ENCODE measurements around the gene CYTH4. TPM values are rescaled to one million over a fixed set of nuclear protein-coding genes. Genes with fewer than 3 reads are reported as not detected.
A peak's percentile ranks its signal among the peaks of the same experiment; 100 is the strongest.

CYTH4 gene
- total RNA-seq, 1 donor from 2014 or later, result not detected

DNA sequence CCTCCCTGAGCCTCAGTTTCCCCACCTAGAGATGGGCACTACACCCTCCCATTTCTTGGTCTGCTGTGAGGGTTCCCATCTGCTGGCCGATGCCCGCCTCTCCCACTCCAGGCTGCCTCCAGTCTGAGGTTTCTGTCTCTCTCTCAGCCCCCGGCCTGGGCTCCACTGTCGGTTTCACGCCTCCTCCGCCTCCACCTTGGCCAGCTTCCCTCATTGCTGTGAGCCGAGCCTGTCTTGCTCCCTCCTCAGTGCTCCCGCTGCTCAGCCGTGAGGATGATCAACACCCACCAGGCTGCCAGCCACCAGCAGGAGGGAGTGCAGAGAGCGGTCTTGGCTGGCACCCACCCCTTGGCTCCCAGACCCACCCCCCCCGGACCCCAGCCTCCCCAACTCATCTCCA is 61.0 kb downstream of the CYTH4 start:
- TF ChIP-seq EZH2 (IDR thresholded peaks at IDR 0.05) (no peak), EZH2phosphoT487 (IDR thresholded peaks at IDR 0.05) (no peak), CTCF (IDR thresholded peaks at IDR 0.05) (no peak)
- H3K9me3 Mint-ChIP-seq, result no peaks in the 10 kb centered on the region

DNA sequence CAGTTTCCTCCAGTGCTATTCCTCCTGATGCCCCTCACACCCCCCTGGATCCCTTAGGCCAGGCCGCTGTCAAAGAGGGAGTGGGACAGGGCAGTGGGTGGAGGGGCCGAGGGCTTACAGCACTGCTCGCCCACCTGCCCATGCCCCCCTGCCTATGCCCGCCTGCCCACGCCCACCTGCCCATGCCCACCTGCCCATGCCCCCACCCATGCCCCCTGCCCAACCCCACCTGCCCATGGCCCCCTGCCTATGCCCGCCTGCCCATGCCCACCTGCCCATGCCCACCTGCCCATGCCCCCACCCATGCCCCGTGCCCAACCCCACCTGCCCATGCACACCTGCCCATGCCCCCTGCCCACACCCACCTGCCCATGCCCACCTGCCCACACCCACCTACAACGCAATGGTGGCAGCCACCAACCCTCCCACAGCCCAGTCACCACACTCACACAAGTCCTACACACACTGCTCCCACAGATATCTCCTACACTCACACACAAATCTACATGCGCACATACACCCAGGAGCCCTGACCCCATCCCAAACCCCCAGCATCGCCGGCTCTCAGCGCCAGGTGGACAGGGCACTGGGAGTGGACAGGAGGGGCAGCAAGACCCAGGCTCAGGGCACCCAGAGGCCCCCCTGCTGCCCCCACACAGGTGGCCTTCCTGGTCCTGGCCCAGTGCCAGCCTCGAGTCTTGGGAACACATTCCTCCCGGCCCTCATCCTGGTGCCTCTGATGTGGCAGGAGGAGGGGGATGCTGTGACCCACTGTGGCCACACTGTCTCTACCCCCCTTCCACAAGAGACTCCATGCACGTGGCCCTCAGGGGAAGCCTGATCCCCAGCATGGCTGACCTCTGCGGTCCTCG is 61.8 kb downstream of the CYTH4 start:
- TF ChIP-seq CTCF (IDR thresholded peaks at IDR 0.05) (no peak), EZH2 (IDR thresholded peaks at IDR 0.05) (no peak), EZH2phosphoT487 (IDR thresholded peaks at IDR 0.05) (no peak)
- H3K4me3 ChIP-seq, result no peak overlapping the region
- H3K4me1 ChIP-seq, result peaks cover 12% of the 10 kb centered on the region
- H3K4me1 Mint-ChIP-seq, result peaks cover 12% of the 10 kb centered on the region
- no peak overlapping the region for H3K27ac ChIP-seq
- peaks cover 8% of the 10 kb centered on the region for H3K27me3 ChIP-seq
- no peak overlapping the region for H3K9ac ChIP-seq
- H3K36me3 Mint-ChIP-seq, result no peaks in the 10 kb centered on the region
- peaks cover 26% of the 10 kb centered on the region for H3K27me3 Mint-ChIP-seq (ENCODE audit: insufficient read depth, low read depth)
- H3K4me2 ChIP-seq, result no peak overlapping the region
- DNase-seq (ENCODE audit: low spot score), result no peak
- H3K79me2 ChIP-seq (ENCODE audit: low read depth), result no peaks in the 10 kb centered on the region
- no peaks in the 10 kb centered on the region for H4K20me1 ChIP-seq (ENCODE audit: low read depth)
- no peaks in the 10 kb centered on the region for H3K36me3 ChIP-seq
- H3K27ac Mint-ChIP-seq, result no peak overlapping the region
- no peaks in the 10 kb centered on the region for H3K9me3 Mint-ChIP-seq
- peaks cover 24% of the 10 kb centered on the region for H3F3A ChIP-seq (ENCODE audit: low read depth)
- no peaks in the 10 kb centered on the region for H3K9me3 ChIP-seq (ENCODE audit: low read depth)
- H2AFZ ChIP-seq (replicated peaks), result no peak overlapping the region
- no peak overlapping the region for H3K4me3 Mint-ChIP-seq

More for the DNA sequence above, 61.0 kb downstream of the CYTH4 start:
- Histone ChIP-seq H3K4me2 (no peak overlapping the region), H3K27me3 (peaks cover 8% of the 10 kb centered on the region), H3F3A (ENCODE audit: low read depth) (peaks cover 24% of the 10 kb centered on the region), H3K4me1 (peaks cover 12% of the 10 kb centered on the region), H3K4me3 (no peak overlapping the region), H4K20me1 (ENCODE audit: low read depth) (no peaks in the 10 kb centered on the region), H3K9ac (no peak overlapping the region), H3K9me3 (ENCODE audit: low read depth) (no peaks in the 10 kb centered on the region), H3K27ac (no peak overlapping the region), H2AFZ (replicated peaks) (no peak overlapping the region), H3K36me3 (no peaks in the 10 kb centered on the region), H3K79me2 (ENCODE audit: low read depth) (no peaks in the 10 kb centered on the region)
- DNase-seq (ENCODE audit: low spot score), result no peak
- H3K36me3 Mint-ChIP-seq, result no peaks in the 10 kb centered on the region
- H3K4me1 Mint-ChIP-seq, result peaks cover 14% of the 10 kb centered on the region
- H3K4me3 Mint-ChIP-seq, result no peak overlapping the region
- H3K27ac Mint-ChIP-seq, result no peak overlapping the region
- peaks cover 23% of the 10 kb centered on the region for H3K27me3 Mint-ChIP-seq (ENCODE audit: insufficient read depth, low read depth)

DNA sequence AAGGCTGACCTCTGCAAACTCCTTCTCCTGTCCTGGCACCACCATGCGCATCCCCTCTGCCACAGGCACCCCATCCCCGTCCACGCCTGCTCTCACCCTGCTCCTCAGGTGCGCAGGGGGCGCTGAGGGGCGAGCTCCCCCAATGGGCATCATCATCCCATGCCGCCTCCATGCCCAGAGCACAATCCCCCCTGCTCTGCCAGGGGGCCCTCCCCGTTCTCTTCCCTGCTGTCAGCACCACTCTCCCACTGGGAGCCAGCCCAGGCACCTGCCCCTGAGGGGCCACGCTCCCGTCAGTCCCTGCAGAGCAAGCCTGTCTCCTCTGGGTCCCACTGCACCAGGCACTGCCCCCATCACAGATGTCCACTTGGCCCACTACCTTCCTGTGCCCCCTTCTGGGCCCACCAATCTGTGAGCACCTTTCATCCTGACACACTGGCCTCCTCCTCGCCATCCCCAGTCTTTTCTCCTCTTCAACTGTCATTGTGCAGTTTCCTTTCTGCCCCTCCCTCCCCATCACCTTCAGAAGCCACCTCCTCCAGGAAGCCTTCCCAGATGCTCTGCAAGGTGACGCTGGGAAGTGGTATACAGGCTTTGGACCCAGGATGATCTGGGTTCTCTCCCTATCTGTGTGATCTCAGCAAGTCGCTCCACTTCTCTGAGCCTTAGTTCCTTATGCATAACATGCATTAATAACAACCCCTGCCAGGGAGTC is 62.6 kb downstream of the CYTH4 start:
- no peaks in the 10 kb centered on the region for H3K9me3 ChIP-seq (ENCODE audit: low read depth)
- Mint-ChIP-seq H3K27ac (no peak overlapping the region), H3K4me1 (peaks cover 12% of the 10 kb centered on the region), H3K4me3 (peak overlapping the region; percentile 50), H3K9me3 (no peaks in the 10 kb centered on the region), H3K27me3 (ENCODE audit: insufficient read depth, low read depth) (peaks cover 22% of the 10 kb centered on the region), H3K36me3 (no peaks in the 10 kb centered on the region)
- no peak overlapping the region for H3K27ac ChIP-seq
- no peaks in the 10 kb centered on the region for H4K20me1 ChIP-seq (ENCODE audit: low read depth)
- no peaks in the 10 kb centered on the region for H3K36me3 ChIP-seq
- peaks cover 12% of the 10 kb centered on the region for H3K4me1 ChIP-seq
- peaks cover 21% of the 10 kb centered on the region for H3F3A ChIP-seq (ENCODE audit: low read depth)
- no peak overlapping the region for H3K4me3 ChIP-seq
- H3K27me3 ChIP-seq, result peaks cover 8% of the 10 kb centered on the region
- H2AFZ ChIP-seq (replicated peaks), result no peak overlapping the region
- DNase-seq (ENCODE audit: low spot score), result no peak
- H3K79me2 ChIP-seq (ENCODE audit: low read depth), result no peaks in the 10 kb centered on the region
- no peak overlapping the region for H3K9ac ChIP-seq
- H3K4me2 ChIP-seq, result no peak overlapping the region
- no peak for TF ChIP-seq EZH2 (IDR thresholded peaks at IDR 0.05)
- TF ChIP-seq EZH2phosphoT487 (IDR thresholded peaks at IDR 0.05), result no peak
- TF ChIP-seq CTCF (IDR thresholded peaks at IDR 0.05), result no peak

Measured in neural progenitor cell (in vitro differentiated cells).